GM18507 (cell line): ENCODE measurements around the gene MAB21L3.

Experiments
- DNase-seq: peaks from one replicate; pipeline ENCODE4 v3.0.0; 2011; ENCODE audit warnings: low read depth; ENCODE audit not compliant: insufficient read length; ENCODE audit errors: extremely low spot score
- FAIRE-seq: peaks from 2 replicates; lab custom pipeline; 2011; peaks lifted over from hg19 to GRCh38; lab: Jason Lieb, UNC

Gene MAB21L3

DNA sequence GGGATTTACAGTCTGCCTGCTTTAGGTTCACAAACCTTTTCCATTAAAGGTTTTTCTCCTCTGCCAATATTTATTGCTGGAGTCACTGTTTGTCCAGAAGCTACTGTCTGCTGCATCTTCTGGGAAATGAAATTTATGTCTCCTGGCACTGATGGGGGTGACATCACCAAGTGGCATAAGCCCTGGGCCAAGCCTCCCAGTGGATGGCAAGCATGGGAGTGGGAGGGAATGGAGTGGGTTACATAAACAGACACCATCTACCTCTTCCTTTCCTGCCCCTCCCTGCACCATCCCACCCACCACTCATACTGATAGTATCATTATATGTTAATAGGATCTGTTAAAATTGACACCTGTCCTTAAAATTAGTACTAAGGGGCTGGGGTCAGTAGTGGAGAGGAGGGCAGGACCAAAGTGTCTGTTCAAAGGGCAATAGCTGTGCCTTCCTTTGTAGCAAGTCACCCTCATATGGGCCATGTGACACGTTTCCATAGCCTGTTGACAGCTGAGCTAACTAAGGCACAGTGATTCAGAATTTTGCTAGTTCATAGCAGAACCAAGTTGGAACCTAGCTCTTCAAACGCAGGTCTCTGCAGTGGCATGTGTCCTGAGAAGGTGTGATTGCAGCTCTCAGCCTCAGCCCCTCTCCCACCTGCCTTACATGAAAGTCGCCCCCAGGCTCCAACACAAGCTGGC lies 71.0 kb downstream of the MAB21L3 start:
- no peak for DNase-seq
- no peak for FAIRE-seq
